H1 (cell line): ENCODE measurements around the gene RAMACL. TPM values are rescaled to one million over a fixed set of nuclear protein-coding genes. Genes with fewer than 3 reads are reported as not detected.

Experiments used
- CTCF ChIA-PET: fragments of 300-600 bp; sonication (Branson Sonifier 250); formaldehyde crosslinking; loops from one replicate; lab custom pipeline; 2021; ENCODE audit not compliant: partially characterized antibody; lab: Charles Lee
- POLR2A ChIA-PET: fragments of 300-600 bp; sonication (Branson Sonifier 250); formaldehyde crosslinking; loops from one replicate; lab custom pipeline; 2021; ENCODE audit warnings: inconsistent platforms; ENCODE audit not compliant: partially characterized antibody; lab: Charles Lee
- DNase-seq, 2 experiments: peaks; one replicate each; pipeline versions ENCODE4 v3.0.0 to v3.0.0-alpha.2; 2010 to 2022; ENCODE audit warnings: low spot score in 2 of 2, low read depth in 1 of 2, mixed read lengths in 1 of 2
- FAIRE-seq: peaks from 2 replicates; lab custom pipeline; 2011; peaks lifted over from hg19 to GRCh38; lab: Jason Lieb, UNC
- H2AFZ ChIP-seq: 2 replicates; pipeline ENCODE4 v1.8.1; 2012; ENCODE audit warnings: low read length, inconsistent platforms
- H2AK5ac ChIP-seq: 2 replicates; pipeline ENCODE4 v1.6.1; 2013; ENCODE audit warnings: low read depth, low read length
- H2BK120ac ChIP-seq: replicated peaks from 2 replicates; pipeline ENCODE3; 2013; ENCODE audit warnings: low read depth, low read length, inconsistent platforms
- H2BK12ac ChIP-seq: 2 replicates; pipeline ENCODE4 v1.6.1; 2013; ENCODE audit warnings: low read depth, low read length
- H2BK15ac ChIP-seq: 2 replicates; pipeline ENCODE4 v1.6.1; 2013; ENCODE audit warnings: low read length
- H2BK20ac ChIP-seq: 2 replicates; pipeline ENCODE4 v1.6.1; 2013; ENCODE audit warnings: low read length
- H2BK5ac ChIP-seq: 2 replicates; pipeline ENCODE4 v1.6.1; 2013; ENCODE audit warnings: low read depth, low read length
- H3K14ac ChIP-seq: 2 replicates; pipeline ENCODE4 v1.6.1; 2013; ENCODE audit warnings: inconsistent platforms; ENCODE audit not compliant: insufficient read length
- H3K18ac ChIP-seq: 2 replicates; pipeline ENCODE4 v1.6.1; 2013; ENCODE audit warnings: low read length; ENCODE audit errors: extremely low read depth
- H3K23ac ChIP-seq: 2 replicates; pipeline ENCODE4 v1.6.1; 2013; ENCODE audit warnings: inconsistent platforms; ENCODE audit not compliant: insufficient read length
- H3K23me2 ChIP-seq: 2 replicates; pipeline ENCODE4 v1.6.1; 2013; ENCODE audit warnings: low read depth, low read length
- H3K27ac ChIP-seq: 2 replicates; pipeline ENCODE4 v1.6.1; 2011; ENCODE audit warnings: low read depth, low read length, inconsistent platforms
- H3K27me3 ChIP-seq, 4 experiments: replicated peaks in 1 of 4; 1 replicate in 1 of 4; 2 replicates in 3 of 4; pipeline versions ENCODE4 v1.6.1 to v1.8.1; 2011 to 2013; ENCODE audit warnings: low read length in 3 of 4, mild to moderate bottlenecking in 3 of 4, inconsistent platforms in 2 of 4, mixed read lengths in 2 of 4, moderate library complexity in 1 of 4; ENCODE audit not compliant: control insufficient read depth in 3 of 4, insufficient read depth in 3 of 4; ENCODE audit errors: extremely low read depth in 1 of 4
- H3K36me3 ChIP-seq, 4 experiments: 2 replicates each; pipeline versions ENCODE4 v1.6.1 to v1.8.1; 2011 to 2013; ENCODE audit warnings: mild to moderate bottlenecking in 4 of 4, low read length in 3 of 4, moderate library complexity in 2 of 4, control low read depth in 1 of 4, inconsistent platforms in 1 of 4; ENCODE audit not compliant: insufficient read depth in 4 of 4, control insufficient read depth in 2 of 4
- H3K4ac ChIP-seq: replicated peaks from 2 replicates; pipeline ENCODE3; 2013; ENCODE audit warnings: low read length, low read depth, mixed read lengths, inconsistent platforms; ENCODE audit not compliant: insufficient read length
- H3K4me1 ChIP-seq, 4 experiments: replicated peaks in 1 of 4; 1 replicate in 1 of 4; 2 replicates in 3 of 4; pipeline versions ENCODE4 v1.6.1 to v1.8.1; 2011 to 2013; ENCODE audit warnings: low read length in 3 of 4, inconsistent platforms in 2 of 4, mixed read lengths in 1 of 4; ENCODE audit not compliant: insufficient read depth in 4 of 4, control insufficient read depth in 3 of 4
- H3K4me2 ChIP-seq, 2 experiments: 2 replicates each; pipeline versions ENCODE4 v1.6.1 to v1.8.1; 2011 to 2013; ENCODE audit warnings: low read depth in 2 of 2, low read length in 2 of 2, control low read depth in 1 of 2, inconsistent platforms in 1 of 2, mild to moderate bottlenecking in 1 of 2; ENCODE audit not compliant: insufficient read depth in 1 of 2
- H3K4me3 ChIP-seq, 4 experiments: fragments of 200-600, 300-600 bp in 1 of 4; sonication (generic), shearing (Covaris generic), sonication (Bioruptor Twin) in 1 of 4; 2 replicates each; pipeline versions ENCODE4 v1.5.1 to v1.8.1; 2011 to 2016; ENCODE audit warnings: low read length in 4 of 4, low read depth in 3 of 4, control low read depth in 2 of 4, inconsistent platforms in 2 of 4, mild to moderate bottlenecking in 2 of 4, mixed read lengths in 1 of 4, moderate library complexity in 1 of 4; ENCODE audit not compliant: insufficient read depth in 2 of 4; ENCODE audit errors: extremely low read depth in 1 of 4
- H3K56ac ChIP-seq: replicated peaks from 2 replicates; pipeline ENCODE3; 2013; ENCODE audit warnings: low read depth, mild to moderate bottlenecking, mixed read lengths, low read length, inconsistent platforms; ENCODE audit not compliant: insufficient read length
- H3K79me1 ChIP-seq: 2 replicates; pipeline ENCODE4 v1.6.1; 2013; ENCODE audit warnings: low read depth, low read length, control low read depth
- H3K79me2 ChIP-seq, 2 experiments: 2 replicates each; pipeline versions ENCODE4 v1.6.1 to v1.8.1; 2012 to 2013; ENCODE audit warnings: low read length in 2 of 2, mild to moderate bottlenecking in 2 of 2, inconsistent platforms in 1 of 2; ENCODE audit not compliant: insufficient read depth in 2 of 2, control insufficient read depth in 1 of 2
- H3K9ac ChIP-seq, 4 experiments: replicated peaks in 1 of 4; 1 replicate in 1 of 4; 2 replicates in 3 of 4; pipeline versions ENCODE4 v1.6.1 to v1.8.1; 2011 to 2013; ENCODE audit warnings: low read depth in 3 of 4, low read length in 3 of 4, control low read depth in 2 of 4, mild to moderate bottlenecking in 2 of 4, moderate library complexity in 2 of 4, inconsistent platforms in 1 of 4; ENCODE audit errors: extremely low read depth in 1 of 4
- H3K9me3 ChIP-seq, 2 experiments: 2 replicates each; pipeline versions ENCODE4 v1.6.1 to v1.8.1; 2012 to 2013; ENCODE audit warnings: mild to moderate bottlenecking in 2 of 2, moderate library complexity in 2 of 2, control low read depth in 1 of 2, inconsistent platforms in 1 of 2, low read depth in 1 of 2, low read length in 1 of 2, mixed read lengths in 1 of 2; ENCODE audit not compliant: insufficient read depth in 2 of 2
- H4K20me1 ChIP-seq, 2 experiments: replicated peaks in 1 of 2; 2 replicates each; pipeline versions ENCODE3 to v1.8.1; 2011 to 2013; ENCODE audit warnings: inconsistent platforms in 2 of 2, low read length in 2 of 2, mild to moderate bottlenecking in 1 of 2; ENCODE audit not compliant: insufficient read depth in 2 of 2, control insufficient read depth in 1 of 2
- H4K5ac ChIP-seq: 2 replicates; pipeline ENCODE4 v1.6.1; 2013; ENCODE audit warnings: low read length, low read depth, mixed read lengths, inconsistent platforms; ENCODE audit not compliant: insufficient read length
- H4K8ac ChIP-seq: 2 replicates; pipeline ENCODE4 v1.8.0; 2013; ENCODE audit warnings: mild to moderate bottlenecking, moderate library complexity, low read length, inconsistent platforms; ENCODE audit not compliant: insufficient read depth; ENCODE audit errors: extremely low read depth
- H4K91ac ChIP-seq: replicated peaks from 2 replicates; pipeline ENCODE3; 2013; ENCODE audit warnings: low read length, mixed read lengths, inconsistent platforms; ENCODE audit not compliant: insufficient read length
- KDM4A ChIP-seq: IDR thresholded peaks from one replicate; pipeline ENCODE4 v1.7.1; 2012; ENCODE audit warnings: low read depth, mild to moderate bottlenecking, moderate library complexity, low read length, inconsistent platforms; ENCODE audit not compliant: severe bottlenecking
- SP1 ChIP-seq: IDR thresholded peaks from 2 replicates; pipeline ENCODE4 v1.6.1; 2011; ENCODE audit warnings: low read depth, low read length
- SUZ12 ChIP-seq: fragments of 200-600 bp; sonication (generic); IDR thresholded peaks from 2 replicates; pipeline ENCODE4 v1.6.1; 2012; ENCODE audit warnings: mild to moderate bottlenecking, inconsistent platforms, low read length, moderate library complexity, mixed read lengths
- TEAD4 ChIP-seq: IDR thresholded peaks from 2 replicates; pipeline ENCODE4 v1.6.1; 2012; ENCODE audit warnings: low read depth, low read length, inconsistent platforms, mixed read lengths
- WGBS, 2 experiments: shearing (Covaris generic) in 1 of 2; methylation state at CpG; one replicate each; pipeline versions ENCODE4 v1.1.6 to v1.1.7; 2013 to 2015; ENCODE audit warnings: low lambda C conversion rate in 2 of 2, mixed read lengths in 2 of 2, inconsistent platforms in 1 of 2, low coverage in 1 of 2, missing lambda C conversion rate in 1 of 2; ENCODE audit not compliant: insufficient replicate concordance in 2 of 2, insufficient coverage in 1 of 2, insufficient read length in 1 of 2; ENCODE audit errors: extremely low coverage in 1 of 2, missing lambda C conversion rate in 1 of 2; 5-methylcytosine and 5-hydroxymethylcytosine counted together
- polyA plus RNA-seq, 7 experiments: library from polyadenylated mRNA; depleted of rRNA in 3 of 7; stranded (reverse) in 5 of 7; unstranded in 2 of 7; fragments of >200 nt in 5 of 7; fragments of 200-250 nt in 2 of 7; gene quantifications; 1 replicate in 5 of 7; 2 replicates in 1 of 7; 4 replicates in 1 of 7; pipeline versions ENCODE4 v1.2.1 to v1.2.3, GENCODE V29; 2011 to 2013; ENCODE audit warnings: missing spikeins in 2 of 7, mixed read lengths in 2 of 7
- total RNA-seq: library from RNA; stranded (reverse); fragmentation: NEBNext Ultra II Directional; extraction: Animal tissue kit (Norgen Biotek cat#: 25700); gene quantifications from 2 replicates; pipeline ENCODE4 v1.2.1, GENCODE V29; 2021

RAMACL gene
- total and polyA plus RNA-seq, 2 of the 8 experiments (the other 6 are each of a cell fraction or from before 2014, with no cell fraction given) = 0.23 to 0.97 TPM

GRCh38 chr6:166623318-166623717 is 36.8 kb upstream of the RAMACL start:
- no peak overlapping the region for H2AK5ac ChIP-seq
- no peaks in the 10 kb centered on the region for H3K9me3 ChIP-seq
- no peak overlapping the region for H3K18ac ChIP-seq
- peaks cover 0 to 12% (median 5%) of the 10 kb centered on the region in 4 experiments; a peak in 3 of 7 replicates for H3K27me3 ChIP-seq
- no peaks in the 10 kb centered on the region; a peak in 2 of 8 replicates for H3K36me3 ChIP-seq
- no peak overlapping the region for H3K27ac ChIP-seq
- CTCF ChIA-PET = interaction anchor here (0.5 to 1.4 kb wide), 3 partner anchors 10 to 312 kb away, joined by 3 read pairs; no protein-coding TSS in a partner anchor
- H4K8ac ChIP-seq = no peak overlapping the region
- DNase-seq (no peak), FAIRE-seq (no peak)
- peaks cover 4 to 63% of the 10 kb centered on the region in 2 experiments for H3K79me2 ChIP-seq
- peaks cover 7% of the 10 kb centered on the region; the same call in 1 of the 2 replicates for H3K79me1 ChIP-seq
- WGBS, 2 experiments = 86% methylated on average over 5 of the region's 5 CpGs; no CpG with 5 or more reads in 1 of the 2 experiments
- peaks cover 5 to 11% of the 10 kb centered on the region in 2 experiments for H4K20me1 ChIP-seq
- H2BK20ac ChIP-seq = no peak overlapping the region
- no peak overlapping the region for H3K4ac ChIP-seq
- no peak overlapping the region for H4K91ac ChIP-seq
- H3K23ac ChIP-seq = no peak overlapping the region
- no peak overlapping the region for H3K14ac ChIP-seq
- H3K56ac ChIP-seq = no peak overlapping the region
- no peak overlapping the region; a peak in 1 of 7 replicates for H3K9ac ChIP-seq
- H2BK15ac ChIP-seq = no peak overlapping the region
- H4K5ac ChIP-seq = no peak overlapping the region
- H3K4me3 ChIP-seq = no peak overlapping the region
- H2BK5ac ChIP-seq = no peak overlapping the region
- no peak overlapping the region for H2BK120ac ChIP-seq
- H2AFZ ChIP-seq = no peak overlapping the region
- POLR2A ChIA-PET = interaction anchor here (0.6 to 2.6 kb wide), 4 partner anchors 10 to 142 kb away, joined by 3 to 7 read pairs (median 4); no protein-coding TSS in a partner anchor
- no peak overlapping the region for H3K4me2 ChIP-seq
- peaks cover 4% of the 10 kb centered on the region for H3K23me2 ChIP-seq
- H3K4me1 ChIP-seq = peaks cover 6 to 17% (median 11%) of the 10 kb centered on the region in 4 experiments
- H2BK12ac ChIP-seq = no peak overlapping the region
- TF ChIP-seq SUZ12 (no peak), TEAD4 (no peak), KDM4A (no peak), SP1 (no peak)
